Astrocyte (in vitro differentiated cells and primary cell): Measurements from ENCODE around the gene MYH9.

Experiments
- EZH2 ChIP-seq: IDR thresholded peaks from 2 replicates; pipeline ENCODE4 v1.6.1; 2012; ENCODE audit warnings: mild to moderate bottlenecking, low read length, inconsistent platforms; ENCODE audit not compliant: insufficient read depth
- TF ChIP-seq, protein P1 (sequence below): IDR thresholded peaks from 2 replicates; pipeline ENCODE4 v1.5.1; 2011; ENCODE audit warnings: low read depth, mild to moderate bottlenecking, inconsistent platforms, low read length, moderate library complexity; ENCODE audit not compliant: insufficient read depth

- TF ChIP-seq EZH2: no peak
- TF ChIP-seq, protein P1, sequence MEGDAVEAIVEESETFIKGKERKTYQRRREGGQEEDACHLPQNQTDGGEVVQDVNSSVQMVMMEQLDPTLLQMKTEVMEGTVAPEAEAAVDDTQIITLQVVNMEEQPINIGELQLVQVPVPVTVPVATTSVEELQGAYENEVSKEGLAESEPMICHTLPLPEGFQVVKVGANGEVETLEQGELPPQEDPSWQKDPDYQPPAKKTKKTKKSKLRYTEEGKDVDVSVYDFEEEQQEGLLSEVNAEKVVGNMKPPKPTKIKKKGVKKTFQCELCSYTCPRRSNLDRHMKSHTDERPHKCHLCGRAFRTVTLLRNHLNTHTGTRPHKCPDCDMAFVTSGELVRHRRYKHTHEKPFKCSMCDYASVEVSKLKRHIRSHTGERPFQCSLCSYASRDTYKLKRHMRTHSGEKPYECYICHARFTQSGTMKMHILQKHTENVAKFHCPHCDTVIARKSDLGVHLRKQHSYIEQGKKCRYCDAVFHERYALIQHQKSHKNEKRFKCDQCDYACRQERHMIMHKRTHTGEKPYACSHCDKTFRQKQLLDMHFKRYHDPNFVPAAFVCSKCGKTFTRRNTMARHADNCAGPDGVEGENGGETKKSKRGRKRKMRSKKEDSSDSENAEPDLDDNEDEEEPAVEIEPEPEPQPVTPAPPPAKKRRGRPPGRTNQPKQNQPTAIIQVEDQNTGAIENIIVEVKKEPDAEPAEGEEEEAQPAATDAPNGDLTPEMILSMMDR: no peak
These were observed 663 bp downstream of the MYH9 start for GRCh38 chr22:36386900-36387708.
